ENCODE data around the gene CD83.
A peak's percentile ranks its signal among the peaks of the same experiment; 100 is the strongest.
"Not testable (repeated sequence)": the region's sequence is repeated elsewhere in the genome, so short reads cannot be mapped to it uniquely, and the experiment has no call there.

CD83 gene, protein sequence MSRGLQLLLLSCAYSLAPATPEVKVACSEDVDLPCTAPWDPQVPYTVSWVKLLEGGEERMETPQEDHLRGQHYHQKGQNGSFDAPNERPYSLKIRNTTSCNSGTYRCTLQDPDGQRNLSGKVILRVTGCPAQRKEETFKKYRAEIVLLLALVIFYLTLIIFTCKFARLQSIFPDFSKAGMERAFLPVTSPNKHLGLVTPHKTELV

GRCh38 chr6:14117158-14118090 is at the start of gene CD83:
Gene CD83 (plus strand): TSS chr6:14117772. CDS start chr6:14117812, 40 bp downstream.
- DNase-seq (ENCODE audit: low spot score), result peak; percentile 79

GRCh38 chr6:14068133-14068532 is 49.4 kb upstream of the CD83 start:
- peak; percentile 89 for DNase-seq (ENCODE audit: low spot score)

GRCh38 chr6:14068623-14069022 is 48.9 kb upstream of the CD83 start:
- DNase-seq (ENCODE audit: low spot score), result no peak

GRCh38 chr6:14070457-14070856 is 47.1 kb upstream of the CD83 start:
- no peak for DNase-seq (ENCODE audit: low spot score)

DNA sequence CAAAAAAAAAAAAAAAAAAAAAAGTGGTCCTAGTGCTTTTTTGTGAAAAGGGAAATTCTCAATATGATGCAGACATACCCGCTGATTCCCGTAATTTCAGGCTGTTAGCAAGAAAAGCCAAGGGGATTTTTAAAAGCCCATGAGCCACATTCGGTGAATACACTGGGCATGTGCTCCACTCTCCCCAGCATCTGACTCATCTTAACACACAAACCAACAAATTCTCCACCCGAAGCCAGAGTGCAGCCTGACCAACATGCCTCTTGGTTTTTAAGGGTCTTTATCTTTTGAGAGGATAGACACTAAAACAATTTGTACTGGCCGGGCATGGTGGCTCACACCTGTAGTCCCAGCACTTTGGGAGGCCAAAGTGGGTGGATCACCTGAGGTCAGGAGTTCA is 45.5 kb upstream of the CD83 start:
- DNase-seq (ENCODE audit: low spot score), result no peak

- not testable (repeated sequence) for DNase-seq (ENCODE audit: low spot score)
Observed at GRCh38 chr6:14073561-14074354, 43.8 kb upstream of the CD83 start.

DNA sequence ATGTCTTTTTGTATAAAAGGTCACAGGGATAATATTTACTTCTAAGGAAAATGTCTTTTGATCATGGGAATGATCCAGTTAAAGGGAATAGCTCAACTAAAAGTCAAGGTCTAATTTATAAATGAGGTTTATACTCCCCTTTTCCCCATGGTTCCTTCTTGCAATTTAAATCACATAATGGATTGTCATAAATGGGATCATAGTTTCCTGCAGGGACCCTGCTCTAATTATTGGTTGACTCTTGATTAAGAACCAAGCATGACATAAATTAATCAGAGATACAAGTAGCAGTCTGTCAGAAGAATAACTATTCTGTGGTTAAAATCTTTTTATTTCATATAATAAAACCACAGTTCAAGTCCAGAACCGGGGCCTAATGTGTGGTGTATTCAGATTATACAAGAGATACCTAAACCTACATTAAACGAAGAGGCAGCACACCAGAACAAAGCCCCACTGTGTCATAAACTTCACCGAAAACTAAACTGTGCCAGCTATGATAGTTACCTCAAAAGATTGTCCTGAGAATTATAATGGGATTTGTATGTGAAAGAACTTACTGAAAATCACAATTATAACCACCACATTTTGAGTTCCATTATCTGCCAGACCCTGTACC is 43.0 kb upstream of the CD83 start:
- DNase-seq (ENCODE audit: low spot score), result peak; percentile 35

- peak; percentile 58 for DNase-seq (ENCODE audit: low spot score)
Observed at GRCh38 chr6:14075095-14075503, 42.5 kb upstream of the CD83 start.

DNA sequence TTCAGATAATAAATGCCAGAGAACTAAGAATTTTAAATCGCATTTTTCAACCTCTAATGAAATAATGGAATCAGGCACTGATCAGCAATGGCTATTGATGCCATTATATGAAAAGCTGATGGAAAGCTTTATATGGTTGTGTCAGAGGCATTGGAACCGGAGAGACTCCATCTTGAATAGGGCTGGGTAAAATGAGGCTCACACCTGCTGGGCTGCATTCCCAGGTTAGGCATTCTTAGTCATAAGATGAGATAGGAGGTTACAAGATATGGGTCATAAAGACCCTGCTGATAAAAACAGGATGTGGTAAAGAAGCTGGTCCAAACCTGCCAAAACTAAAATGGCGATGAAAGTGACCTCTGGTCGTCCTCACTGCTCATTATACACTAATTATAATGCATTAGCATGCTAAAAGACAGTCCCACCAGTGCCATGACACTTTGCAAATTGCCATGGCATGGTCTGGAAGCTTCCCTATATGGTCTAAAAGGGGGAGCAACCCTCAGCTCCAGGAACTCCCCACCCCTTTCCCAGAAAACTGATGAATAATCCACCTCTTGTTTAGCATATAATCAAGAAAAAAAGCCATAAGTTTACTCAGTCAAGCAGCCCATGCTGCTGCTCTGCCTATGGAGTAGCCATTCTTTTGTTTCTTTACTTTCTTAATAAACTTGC is 40.2 kb upstream of the CD83 start:
- no peak for DNase-seq (ENCODE audit: low spot score)

- DNase-seq (ENCODE audit: low spot score), result peak; percentile 68
Observed at GRCh38 chr6:14079433-14079832, 38.1 kb upstream of the CD83 start.

DNA sequence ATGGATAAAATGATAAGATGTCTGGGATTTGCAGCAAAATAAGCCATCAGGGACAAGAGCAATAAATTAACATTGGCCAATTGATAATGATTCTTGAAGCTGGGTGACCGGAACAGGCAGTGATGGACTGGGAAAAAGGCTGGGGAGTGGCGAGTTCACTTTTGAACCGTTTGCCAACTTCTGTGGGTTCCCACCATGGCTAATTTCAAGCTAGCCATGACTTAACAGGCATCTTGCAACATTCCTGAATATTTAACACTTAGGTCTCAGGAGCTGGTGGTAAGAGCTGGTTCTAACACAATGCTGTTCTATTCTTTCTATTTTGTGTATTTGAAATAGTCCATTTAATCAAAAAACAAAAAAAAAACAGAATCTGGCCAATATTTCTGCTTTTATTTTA is 37.6 kb upstream of the CD83 start:
- DNase-seq (ENCODE audit: low spot score), result no peak

DNA sequence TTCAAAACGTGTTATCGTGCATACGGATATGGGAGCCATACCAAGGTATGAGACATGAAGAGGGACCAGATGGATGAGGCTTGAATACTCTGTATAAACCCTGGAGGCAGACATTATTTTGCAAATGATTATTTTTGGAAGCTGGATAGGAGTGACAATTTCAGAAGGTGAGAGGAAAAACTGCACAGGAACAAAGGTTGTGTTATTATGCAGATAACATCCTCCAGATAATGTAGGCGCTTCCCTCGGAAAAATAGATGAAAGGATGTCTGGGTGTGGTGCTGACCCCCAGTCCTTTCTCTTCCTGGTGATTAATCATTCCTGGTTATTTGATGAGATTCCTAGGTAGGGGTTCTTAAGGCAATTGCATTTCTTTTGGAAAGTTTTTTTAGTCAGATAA is 36.4 kb upstream of the CD83 start:
- DNase-seq (ENCODE audit: low spot score), result no peak

GRCh38 chr6:14082771-14083170 is 34.8 kb upstream of the CD83 start:
- DNase-seq (ENCODE audit: low spot score), result no peak

- DNase-seq (ENCODE audit: low spot score), result no peak
Observed at GRCh38 chr6:14083262-14083661, 34.3 kb upstream of the CD83 start.

- no peak for DNase-seq (ENCODE audit: low spot score)
Observed at GRCh38 chr6:14083751-14084150, 33.8 kb upstream of the CD83 start.

- no peak for DNase-seq (ENCODE audit: low spot score)
Observed at GRCh38 chr6:14084388-14084787, 33.2 kb upstream of the CD83 start.

GRCh38 chr6:14085176-14085787 is 32.3 kb upstream of the CD83 start:
- DNase-seq (ENCODE audit: low spot score), result no peak

- no peak for DNase-seq (ENCODE audit: low spot score)
Observed at GRCh38 chr6:14086701-14087100, 30.9 kb upstream of the CD83 start.

DNA sequence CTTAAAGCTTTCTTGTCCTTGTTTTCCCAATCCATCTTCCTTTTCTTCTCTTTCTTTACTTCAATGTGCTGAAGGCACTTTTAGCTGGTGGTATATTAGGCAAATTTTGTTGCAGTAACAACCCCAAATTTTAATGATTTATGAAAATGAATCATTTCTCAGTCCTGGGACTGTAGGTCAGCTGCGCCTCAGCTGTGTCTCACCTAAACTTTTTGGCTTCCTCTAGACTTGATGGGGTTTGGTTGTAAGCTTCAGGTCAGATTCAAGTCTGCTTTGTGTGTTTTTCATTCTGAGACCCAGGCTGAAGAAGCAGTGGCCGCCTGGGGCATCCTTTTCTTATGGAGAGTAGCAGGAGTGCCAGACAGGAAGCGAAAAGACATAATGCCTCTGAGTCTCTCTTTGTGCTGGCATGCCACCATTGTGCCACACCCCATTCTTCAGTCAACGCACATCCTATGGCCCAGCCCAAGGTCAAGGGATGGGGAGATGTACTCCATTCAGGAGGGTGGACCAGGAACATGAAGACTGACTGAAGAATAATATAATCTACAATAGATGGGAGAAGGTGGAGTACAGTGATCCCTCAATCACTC is 28.9 kb upstream of the CD83 start:
- no peak for DNase-seq (ENCODE audit: low spot score)

- no peak for DNase-seq (ENCODE audit: low spot score)
Observed at GRCh38 chr6:14089224-14089623, 28.3 kb upstream of the CD83 start.
